ENCODE results near the gene BATF3.

- TF ChIP-seq CTCF (IDR thresholded peaks at IDR 0.05), result no peak
- no peak for TF ChIP-seq EZH2 (IDR thresholded peaks at IDR 0.05)
Observed at GRCh38 chr1:212664409-212665199, 35.0 kb downstream of the BATF3 start.

All from neural progenitor cell (in vitro differentiated cells).